Memory B cell (primary cell): ENCODE measurements around the gene OBSCN.
A peak's percentile ranks its signal among the peaks of the same experiment; 100 is the strongest.

Experiments
- ATAC-seq: fragments of 150-1000 bp; cut with Tn5 transposase; 2 replicates; pipeline ENCODE4 v1.10.0; 2021; ENCODE audit warnings: low read depth, mild to moderate bottlenecking, moderate library complexity
- DNase-seq, 2 donors: peaks; one replicate each; pipeline ENCODE4 v3.0.0; 2022; ENCODE audit warnings: low spot score in 2 of 2
- H3K27ac Mint-ChIP-seq: one replicate; pipeline ENCODE4 v1.8.0; 2022; ENCODE audit warnings: mild to moderate bottlenecking, moderate library complexity, mixed read lengths
- H3K27me3 Mint-ChIP-seq: one replicate; pipeline ENCODE4 v1.8.0; 2022; ENCODE audit warnings: mixed read lengths
- H3K36me3 Mint-ChIP-seq: one replicate; pipeline ENCODE4 v1.8.0; 2022; ENCODE audit warnings: mild to moderate bottlenecking, mixed read lengths
- H3K4me1 Mint-ChIP-seq: one replicate; pipeline ENCODE4 v1.8.0; 2022; ENCODE audit warnings: mixed read lengths
- H3K4me3 Mint-ChIP-seq: one replicate; pipeline ENCODE4 v1.8.0; 2022; ENCODE audit warnings: mild to moderate bottlenecking, moderate library complexity, mixed read lengths
- H3K9me3 Mint-ChIP-seq: one replicate; pipeline ENCODE4 v1.8.0; 2022; ENCODE audit warnings: mixed read lengths

Gene OBSCN

GRCh38 chr1:228400692-228401454 is 193.0 kb downstream of the OBSCN start:
- peaks cover 24% of the 10 kb centered on the region for H3K36me3 Mint-ChIP-seq
- H3K4me1 Mint-ChIP-seq, result peaks cover 28% of the 10 kb centered on the region
- H3K27me3 Mint-ChIP-seq, result no peaks in the 10 kb centered on the region
- no peak for DNase-seq
- no peaks in the 10 kb centered on the region for H3K9me3 Mint-ChIP-seq
- H3K27ac Mint-ChIP-seq, result peak overlapping the region; percentile 53
- H3K4me3 Mint-ChIP-seq, result no peak overlapping the region
- ATAC-seq, result no peak

GRCh38 chr1:228401782-228402640 is 194.2 kb downstream of the OBSCN start:
- Mint-ChIP-seq H3K9me3 (no peaks in the 10 kb centered on the region), H3K4me3 (no peak overlapping the region), H3K27me3 (no peaks in the 10 kb centered on the region), H3K4me1 (peaks cover 28% of the 10 kb centered on the region), H3K27ac (peak overlapping the region; percentile 53), H3K36me3 (peaks cover 20% of the 10 kb centered on the region)
- DNase-seq (no peak), ATAC-seq (no peak)

GRCh38 chr1:228402641-228403025 is 194.8 kb downstream of the OBSCN start:
- no peaks in the 10 kb centered on the region for H3K9me3 Mint-ChIP-seq
- peak overlapping the region; percentile 45 for H3K27ac Mint-ChIP-seq
- DNase-seq (no peak), ATAC-seq (no peak)
- H3K4me1 Mint-ChIP-seq, result peaks cover 28% of the 10 kb centered on the region
- peaks cover 17% of the 10 kb centered on the region for H3K36me3 Mint-ChIP-seq
- no peaks in the 10 kb centered on the region for H3K27me3 Mint-ChIP-seq
- H3K4me3 Mint-ChIP-seq, result no peak overlapping the region

GRCh38 chr1:228403231-228403631 is 195.4 kb downstream of the OBSCN start:
- Mint-ChIP-seq H3K27me3 (no peaks in the 10 kb centered on the region), H3K36me3 (peaks cover 14% of the 10 kb centered on the region), H3K4me3 (no peak overlapping the region), H3K4me1 (peaks cover 31% of the 10 kb centered on the region), H3K9me3 (no peaks in the 10 kb centered on the region), H3K27ac (no peak overlapping the region)
- no peak for DNase-seq
- no peak for ATAC-seq

GRCh38 chr1:228404107-228404720 is 196.4 kb downstream of the OBSCN start:
- DNase-seq, result no peak

GRCh38 chr1:228405200-228405978 is 197.5 kb downstream of the OBSCN start:
- no peak for DNase-seq
- H3K4me3 Mint-ChIP-seq, result peak overlapping the region; percentile 96
- no peaks in the 10 kb centered on the region for H3K9me3 Mint-ChIP-seq
- peaks cover 34% of the 10 kb centered on the region for H3K4me1 Mint-ChIP-seq
- H3K36me3 Mint-ChIP-seq, result peaks cover 11% of the 10 kb centered on the region
- no peak for ATAC-seq
- H3K27me3 Mint-ChIP-seq, result no peaks in the 10 kb centered on the region
- no peak overlapping the region for H3K27ac Mint-ChIP-seq

More at GRCh38 chr1:228404107-228404720, 196.4 kb downstream of the OBSCN start:
- no peaks in the 10 kb centered on the region for H3K9me3 Mint-ChIP-seq
- H3K36me3 Mint-ChIP-seq, result peaks cover 14% of the 10 kb centered on the region
- no peaks in the 10 kb centered on the region for H3K27me3 Mint-ChIP-seq
- no peak for ATAC-seq
- peaks cover 33% of the 10 kb centered on the region for H3K4me1 Mint-ChIP-seq
- peak overlapping the region; percentile 9 for H3K4me3 Mint-ChIP-seq
- no peak overlapping the region for H3K27ac Mint-ChIP-seq

GRCh38 chr1:228405979-228406228 is 198.1 kb downstream of the OBSCN start:
- DNase-seq, result no peak
- peaks cover 11% of the 10 kb centered on the region for H3K36me3 Mint-ChIP-seq

GRCh38 chr1:228407106-228408040 is 199.5 kb downstream of the OBSCN start:
- Mint-ChIP-seq H3K4me3 (peak overlapping the region; percentile 96), H3K27me3 (no peaks in the 10 kb centered on the region), H3K4me1 (peaks cover 33% of the 10 kb centered on the region), H3K9me3 (no peaks in the 10 kb centered on the region), H3K27ac (peak overlapping the region; percentile 89), H3K36me3 (peaks cover 6% of the 10 kb centered on the region)
- DNase-seq (peak in 1 of 2 donors; percentile 33), ATAC-seq (no peak)

More at GRCh38 chr1:228405979-228406228, 198.1 kb downstream of the OBSCN start:
- Mint-ChIP-seq H3K27me3 (no peaks in the 10 kb centered on the region), H3K4me3 (peak overlapping the region; percentile 96), H3K4me1 (peaks cover 35% of the 10 kb centered on the region), H3K9me3 (no peaks in the 10 kb centered on the region), H3K27ac (peak overlapping the region; percentile 89)
- no peak for ATAC-seq

- H3K9me3 Mint-ChIP-seq, result no peaks in the 10 kb centered on the region
- ATAC-seq (no peak), DNase-seq (no peak)
- peaks cover 6% of the 10 kb centered on the region for H3K36me3 Mint-ChIP-seq
- H3K27ac Mint-ChIP-seq, result no peak overlapping the region
- H3K4me1 Mint-ChIP-seq, result peaks cover 30% of the 10 kb centered on the region
- H3K27me3 Mint-ChIP-seq, result no peaks in the 10 kb centered on the region
- peak overlapping the region; percentile 96 for H3K4me3 Mint-ChIP-seq
These were observed 200.4 kb downstream of the OBSCN start for GRCh38 chr1:228408041-228408868.

GRCh38 chr1:228408869-228409805 is 201.3 kb downstream of the OBSCN start:
- ATAC-seq (no peak), DNase-seq (no peak)
- Mint-ChIP-seq H3K27me3 (no peaks in the 10 kb centered on the region), H3K9me3 (no peaks in the 10 kb centered on the region), H3K27ac (no peak overlapping the region), H3K36me3 (peaks cover 3% of the 10 kb centered on the region), H3K4me1 (peaks cover 24% of the 10 kb centered on the region), H3K4me3 (no peak overlapping the region)

- DNase-seq, result no peak
- H3K36me3 Mint-ChIP-seq, result no peaks in the 10 kb centered on the region
- ATAC-seq, result no peak
- no peaks in the 10 kb centered on the region for H3K27me3 Mint-ChIP-seq
- no peaks in the 10 kb centered on the region for H3K9me3 Mint-ChIP-seq
- H3K4me3 Mint-ChIP-seq, result no peak overlapping the region
- H3K4me1 Mint-ChIP-seq, result peaks cover 18% of the 10 kb centered on the region
- no peak overlapping the region for H3K27ac Mint-ChIP-seq
These were observed 202.2 kb downstream of the OBSCN start for GRCh38 chr1:228410015-228410414.
